HG03457 (cell line): ENCODE measurements around the gene PPP6C.
A peak's percentile ranks its signal among the peaks of the same experiment; 100 is the strongest.
"Not testable (repeated sequence)": the region's sequence is repeated elsewhere in the genome, so short reads cannot be mapped to it uniquely, and the experiment has no call there.

Experiments
- ATAC-seq: cut with Tn5 transposase; IDR thresholded peaks from one replicate; pipeline ENCODE4 v1.9.1; 2021; ENCODE audit warnings: moderate number of reproducible peaks; ENCODE audit not compliant: unreplicated experiment

PPP6C gene

DNA sequence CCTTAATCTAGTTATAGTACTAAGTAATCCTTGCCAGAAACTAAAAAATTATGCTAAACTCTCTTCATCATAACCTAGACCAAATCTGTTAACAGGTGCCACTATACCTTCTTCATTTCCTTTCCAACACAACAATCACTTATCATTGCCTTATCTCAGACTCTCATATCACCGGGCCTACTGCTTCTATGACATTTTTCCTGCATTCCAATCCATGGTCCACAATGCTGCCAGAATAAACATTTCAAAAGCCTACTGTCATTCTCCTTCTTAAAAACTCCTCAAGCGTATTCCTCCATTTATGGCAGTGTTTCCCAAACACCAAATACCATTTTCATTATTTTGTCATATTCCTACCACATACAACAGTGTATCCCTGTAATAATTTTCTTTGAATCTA is 6.5 kb downstream of the PPP6C start:
- ATAC-seq, result no peak

DNA sequence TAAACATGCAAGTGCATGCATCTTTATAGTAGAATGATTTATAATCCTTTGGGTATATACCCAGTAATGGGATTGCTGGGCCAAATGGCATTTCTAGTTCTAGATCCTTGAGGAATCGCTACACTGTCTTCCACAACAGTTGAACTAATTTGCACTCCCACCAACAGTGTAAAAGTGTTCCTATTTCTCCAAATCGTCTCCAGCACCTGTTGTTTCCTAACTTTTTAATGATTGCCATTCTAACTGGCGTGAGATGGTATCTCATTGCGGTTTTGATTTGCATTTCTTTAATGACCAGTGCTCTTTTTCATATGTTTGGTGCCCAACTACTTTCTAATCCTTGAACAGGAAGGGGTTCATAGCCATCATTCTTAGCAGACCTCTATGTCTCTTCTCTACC is 7.8 kb downstream of the PPP6C start:
- ATAC-seq, result not testable (repeated sequence)

DNA sequence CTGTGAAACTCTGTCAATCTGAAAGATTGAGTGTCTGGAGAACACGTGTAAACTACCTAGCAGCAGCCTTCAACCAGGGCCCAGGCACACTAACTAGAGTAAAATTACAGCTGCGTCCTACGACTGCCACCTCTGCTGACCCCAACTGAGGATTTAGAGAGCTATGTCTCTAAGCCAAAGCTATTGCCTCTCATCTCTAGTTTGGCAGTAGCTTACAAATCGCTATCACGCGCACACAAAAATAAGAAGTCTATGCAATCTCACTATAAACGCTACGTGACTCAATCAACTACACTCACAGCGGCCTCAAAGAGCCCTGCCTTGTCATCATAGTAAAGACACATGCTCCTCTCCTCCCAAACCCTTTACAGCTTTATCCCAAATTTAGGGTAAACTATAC is 8.7 kb downstream of the PPP6C start:
- no peak for ATAC-seq

DNA sequence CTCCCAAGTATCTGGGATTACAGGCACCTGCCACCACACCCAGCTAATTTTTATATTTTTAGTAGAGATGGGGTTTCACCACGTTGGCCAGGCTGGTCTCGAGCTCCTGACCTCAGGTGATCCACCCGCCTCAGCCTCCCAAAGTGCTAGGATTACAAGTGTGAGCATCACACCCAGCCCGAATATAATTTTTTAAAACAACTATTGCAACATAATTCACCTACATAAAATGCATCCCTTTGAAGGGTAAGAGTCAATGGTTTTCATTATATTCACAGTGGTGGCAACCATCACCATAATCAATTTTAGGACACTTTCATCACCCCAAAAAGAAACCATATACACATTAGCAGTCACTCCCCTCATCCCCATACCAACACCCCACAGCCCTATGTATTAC is 9.8 kb downstream of the PPP6C start:
- ATAC-seq, result not testable (repeated sequence)

DNA sequence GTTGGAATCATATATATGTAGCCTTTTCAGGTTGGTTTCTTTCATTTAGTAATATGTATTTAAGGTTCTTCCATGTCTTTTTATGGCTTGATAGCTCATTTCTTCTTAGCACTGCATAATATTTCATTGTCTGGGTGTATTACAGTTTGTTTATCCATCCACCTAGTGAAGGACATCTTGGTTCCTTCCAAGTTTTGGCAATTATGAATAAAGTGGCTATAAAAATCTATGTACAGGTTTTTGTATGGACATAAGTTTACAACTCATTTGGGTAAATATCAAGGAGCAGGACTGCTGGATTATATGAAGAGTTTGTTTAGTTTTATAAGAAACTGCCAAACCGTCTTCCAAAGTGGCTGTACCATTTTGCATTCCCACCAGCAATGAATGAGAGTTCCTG is 11.7 kb downstream of the PPP6C start:
- ATAC-seq, result no peak

GRCh38 chr9:125176636-125177035 is 13.0 kb downstream of the PPP6C start:
- no peak for ATAC-seq

- no peak for ATAC-seq
Observed at GRCh38 chr9:125172031-125172755, 17.4 kb downstream of the PPP6C start.

- no peak for ATAC-seq
Observed at GRCh38 chr9:125169895-125170294, 19.7 kb downstream of the PPP6C start.

DNA sequence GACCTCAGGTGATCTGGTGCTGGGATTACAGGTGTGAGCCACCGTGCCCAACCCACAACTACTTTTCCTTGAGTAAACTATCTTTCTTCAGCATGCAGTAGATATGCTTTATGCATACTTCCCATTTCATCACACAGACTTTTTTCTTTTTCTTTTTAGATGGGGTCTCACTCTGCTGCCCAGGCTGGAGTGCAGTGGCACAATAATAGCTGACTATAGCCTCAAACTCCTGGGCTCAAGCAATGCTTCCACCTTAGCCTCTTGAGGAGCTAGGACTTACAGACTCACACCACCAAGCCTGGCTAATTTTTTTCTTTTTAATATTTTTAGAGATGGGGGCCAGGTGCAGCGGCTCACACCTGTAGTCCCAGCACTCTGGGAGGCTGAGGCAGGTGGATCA is 22.8 kb downstream of the PPP6C start:
- ATAC-seq, result no peak

DNA sequence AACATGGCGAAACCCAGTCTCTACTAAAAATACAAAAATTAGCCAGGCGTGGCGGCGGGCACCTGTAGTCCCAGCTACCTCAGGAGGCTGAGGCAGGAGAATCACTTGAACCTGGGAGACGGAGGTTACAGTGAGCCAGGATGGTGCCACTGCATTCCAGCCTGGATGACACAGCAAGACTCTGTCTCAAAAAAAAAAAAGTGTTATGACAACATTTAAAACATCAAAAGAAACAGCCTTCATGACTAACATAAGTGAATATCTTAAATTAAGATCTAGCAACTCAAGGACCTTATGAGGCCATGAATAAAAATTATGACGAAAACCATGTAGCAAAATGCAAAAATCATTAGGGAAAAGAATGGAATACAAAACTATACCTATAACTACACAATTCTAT is 26.7 kb downstream of the PPP6C start:
- ATAC-seq, result not testable (repeated sequence)

- ATAC-seq, result no peak
Observed at GRCh38 chr9:125161284-125161918, 28.2 kb downstream of the PPP6C start.

GRCh38 chr9:125160750-125161149 is 28.9 kb downstream of the PPP6C start:
- no peak for ATAC-seq

DNA sequence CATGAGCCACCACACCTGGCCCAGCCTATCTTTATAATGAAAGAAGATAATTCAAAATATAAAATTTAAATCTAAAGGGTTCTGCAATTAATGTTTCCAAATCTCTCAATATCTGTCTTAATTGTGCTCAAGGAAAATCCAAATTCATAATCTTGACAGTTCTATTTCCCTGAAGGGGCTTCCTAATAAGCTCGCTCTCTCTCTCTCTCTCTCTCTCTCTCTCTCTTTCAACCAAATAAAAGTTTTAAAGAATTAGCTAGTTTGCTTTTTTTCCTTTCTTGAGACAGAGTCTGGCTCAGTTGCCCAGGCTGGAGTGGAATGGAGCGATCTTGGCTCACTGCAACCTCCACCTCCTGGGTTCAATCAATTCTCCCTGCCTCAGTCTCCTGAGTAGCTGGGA is 33.1 kb downstream of the PPP6C start:
- ATAC-seq, result no peak

- ATAC-seq, result no peak
Observed at GRCh38 chr9:125153712-125154367, 35.8 kb downstream of the PPP6C start.

GRCh38 chr9:125151730-125152129 is 37.9 kb downstream of the PPP6C start:
- no peak for ATAC-seq

GRCh38 chr9:125150349-125151245 is 39.0 kb downstream of the PPP6C start:
- no peak for ATAC-seq

DNA sequence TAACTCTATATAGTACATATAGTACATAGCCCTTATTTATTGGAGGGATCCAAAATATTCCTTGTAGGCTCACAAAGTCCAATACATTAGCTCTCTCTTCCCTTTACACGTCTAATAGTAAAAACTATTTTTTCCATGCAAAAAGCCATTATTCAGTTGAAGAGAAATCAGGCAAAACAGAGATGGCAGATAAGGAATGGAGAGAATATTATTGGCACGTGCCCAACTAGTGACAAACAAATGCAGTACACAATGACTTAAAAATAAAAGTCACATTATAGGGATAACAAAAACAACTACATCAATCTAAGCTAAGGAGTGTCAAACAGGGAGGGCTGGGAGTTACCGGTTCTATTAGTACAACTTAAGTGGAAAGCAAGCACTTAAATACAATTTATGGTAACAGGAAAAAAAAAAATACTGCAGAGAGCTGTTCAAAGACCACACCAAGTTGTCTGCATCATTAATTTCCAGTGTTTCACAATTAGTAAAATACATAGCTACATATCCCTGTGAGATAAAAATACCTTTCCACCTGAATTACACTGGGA is 42.1 kb downstream of the PPP6C start:
- ATAC-seq, result no peak

DNA sequence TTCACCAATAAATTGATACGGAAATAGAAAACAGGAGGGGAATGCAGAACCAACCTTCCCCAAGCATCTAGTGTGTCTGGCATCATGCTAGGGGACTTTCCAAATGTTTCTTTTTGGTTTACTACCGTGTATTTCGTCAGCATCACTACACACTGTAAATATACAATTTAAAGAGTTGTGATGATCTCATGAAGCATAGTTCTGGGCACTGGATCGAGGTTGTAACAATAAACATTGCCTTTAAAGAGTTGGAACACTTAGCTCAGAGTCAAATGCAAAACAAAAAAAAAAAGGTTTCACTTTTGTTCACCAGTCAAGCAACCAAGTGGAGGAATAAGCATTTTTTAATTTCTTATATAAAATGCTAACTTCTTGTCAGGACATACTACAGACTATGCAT is 43.4 kb downstream of the PPP6C start:
- ATAC-seq, result no peak

DNA sequence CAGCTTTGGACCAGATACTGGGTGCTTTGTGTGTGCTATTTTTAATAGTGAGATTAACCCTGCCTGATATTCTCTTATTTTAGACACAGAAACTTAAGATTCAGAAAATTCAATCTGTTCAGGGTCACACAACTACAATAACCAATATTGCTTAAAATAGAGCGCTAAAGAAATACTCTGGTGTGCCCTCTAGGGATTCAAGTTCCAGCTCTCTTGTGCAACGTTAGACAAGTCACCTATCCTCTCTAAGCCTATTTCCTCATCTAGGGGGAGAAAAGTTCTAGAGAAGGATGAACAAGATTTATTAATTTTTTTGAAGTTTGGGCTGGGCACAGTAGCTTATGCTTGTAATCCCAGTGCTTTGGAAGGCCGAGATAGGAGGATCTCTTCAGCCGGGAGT is 44.2 kb downstream of the PPP6C start:
- no peak for ATAC-seq

- ATAC-seq, result peak; percentile 95
Observed at GRCh38 chr9:125143377-125144090, 46.1 kb downstream of the PPP6C start, which contains the start of gene SCAI. SCAI (minus strand) TSS chr9:125143528; CDS start chr9:125143437, 91 bp downstream.
